Fibroblast of skin of left biceps (primary cell): ENCODE results near the gene GOLIM4.

Experiments
- DNase-seq, 2 experiments: peaks; one replicate each; pipeline ENCODE4 v3.0.0-alpha.2; 2013; ENCODE audit warnings: low read depth in 2 of 2

Gene GOLIM4

DNA sequence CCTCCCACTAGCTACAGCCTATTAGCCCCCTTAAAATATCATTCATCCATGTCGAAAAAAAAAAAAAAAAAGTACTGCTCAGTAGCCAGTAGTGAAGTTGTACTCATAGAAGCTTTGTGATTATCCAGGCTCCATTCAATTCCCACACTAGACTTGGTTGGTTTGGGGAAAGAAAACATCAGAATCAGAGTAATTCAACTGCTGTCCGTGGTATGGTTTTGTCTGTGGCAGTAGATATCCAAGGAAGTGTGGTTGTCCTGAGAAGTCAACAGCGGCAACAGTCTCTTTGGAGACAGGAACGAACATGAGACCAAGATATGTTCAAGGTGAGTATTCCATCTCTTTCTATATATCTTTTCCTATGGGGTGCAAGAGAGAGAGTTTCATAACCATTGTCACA is 99.2 kb downstream of the GOLIM4 start:
- DNase-seq, result no peak

DNA sequence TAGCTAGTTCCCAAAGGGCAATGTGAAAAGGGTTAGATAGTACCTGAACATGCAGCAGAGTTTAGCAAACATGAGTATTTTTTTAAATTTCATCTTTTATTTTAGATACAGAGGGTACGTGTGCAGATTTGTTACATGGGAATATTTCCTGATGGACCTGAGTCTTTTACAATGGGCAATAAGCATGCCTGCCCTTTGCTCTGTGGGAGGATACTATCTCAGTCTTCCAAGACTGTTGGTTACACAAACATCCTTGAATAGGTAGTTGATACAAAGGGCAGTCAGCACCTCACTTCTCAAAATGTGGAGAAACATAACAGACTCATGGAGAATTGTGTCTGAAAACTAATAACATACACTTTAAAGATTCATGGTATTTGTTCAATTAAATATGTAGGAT is 103.3 kb downstream of the GOLIM4 start:
- no peak for DNase-seq

DNA sequence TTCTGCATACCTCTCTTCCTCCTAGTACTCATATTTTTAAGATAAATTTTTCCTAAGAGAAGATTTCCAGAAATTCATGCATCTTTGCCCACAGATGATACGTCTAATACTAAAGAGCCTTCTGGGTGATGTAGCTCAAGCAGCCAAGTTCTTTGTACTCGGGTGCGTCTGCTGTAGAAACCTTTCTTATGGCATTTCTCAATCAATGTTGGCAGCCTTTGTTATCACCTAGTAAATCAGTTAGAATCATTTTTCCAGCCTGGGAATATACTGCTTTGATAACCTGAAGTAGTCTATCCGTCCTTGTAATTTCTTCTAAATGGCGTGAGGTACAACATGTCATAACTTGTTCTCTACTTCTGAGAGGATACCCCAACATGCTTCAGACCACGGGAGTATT is 104.5 kb downstream of the GOLIM4 start:
- no peak for DNase-seq

DNA sequence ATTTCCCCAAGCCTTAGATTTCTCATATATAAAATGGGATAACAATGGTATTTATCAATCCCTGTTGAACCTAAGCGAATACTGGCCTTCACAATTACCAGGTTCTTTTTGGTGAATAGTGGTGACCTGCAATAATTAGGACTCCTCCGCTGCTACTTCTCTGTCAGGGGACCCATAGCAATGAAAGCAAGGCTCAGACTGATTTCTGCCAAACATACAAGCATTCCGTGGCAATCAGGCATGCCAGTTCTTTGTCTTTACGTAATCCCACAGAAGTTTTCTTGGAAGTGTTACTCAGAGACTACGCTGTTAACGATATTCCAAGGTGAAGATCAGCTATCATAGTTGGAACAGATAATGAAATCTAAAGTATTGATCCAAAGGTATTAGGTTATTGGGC is 105.7 kb downstream of the GOLIM4 start:
- no peak for DNase-seq

DNA sequence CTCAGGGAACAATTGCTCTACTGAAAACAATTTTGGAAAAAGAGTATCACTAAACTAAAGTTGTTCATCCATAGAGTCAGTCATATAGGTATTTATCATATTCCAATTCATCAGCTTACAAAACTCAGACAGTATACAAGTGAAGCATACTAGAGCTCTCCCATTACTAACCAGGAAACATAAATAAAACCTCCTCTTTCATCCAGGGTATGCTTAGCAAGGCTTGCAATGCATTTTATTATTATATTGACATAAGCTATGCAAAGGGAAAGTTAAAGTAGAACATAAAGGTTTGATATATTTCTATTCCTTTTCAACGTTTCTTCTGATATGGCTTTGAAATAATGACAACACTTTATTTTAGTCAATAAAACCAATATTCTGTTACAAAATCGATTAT is 106.7 kb downstream of the GOLIM4 start:
- DNase-seq, result no peak

DNA sequence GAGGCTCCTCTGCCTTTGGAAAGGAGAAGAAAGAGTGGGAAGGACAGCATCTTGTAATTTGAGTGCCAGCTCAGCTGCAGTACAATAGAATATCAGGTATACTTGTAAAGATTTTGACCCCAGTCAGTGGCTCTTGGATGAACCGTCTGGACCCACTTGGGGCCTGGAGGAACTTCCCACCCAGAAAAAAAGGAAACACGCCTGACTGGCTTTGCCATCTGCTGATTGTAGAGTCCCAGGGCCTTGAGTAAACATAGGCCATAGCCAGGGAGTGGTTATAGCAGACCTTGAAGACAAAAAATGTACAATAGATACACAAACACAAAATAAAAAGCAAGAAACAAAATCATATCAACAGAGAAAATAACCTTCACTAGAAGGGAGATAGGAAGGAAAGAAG is 112.1 kb downstream of the GOLIM4 start:
- DNase-seq, result no peak

DNA sequence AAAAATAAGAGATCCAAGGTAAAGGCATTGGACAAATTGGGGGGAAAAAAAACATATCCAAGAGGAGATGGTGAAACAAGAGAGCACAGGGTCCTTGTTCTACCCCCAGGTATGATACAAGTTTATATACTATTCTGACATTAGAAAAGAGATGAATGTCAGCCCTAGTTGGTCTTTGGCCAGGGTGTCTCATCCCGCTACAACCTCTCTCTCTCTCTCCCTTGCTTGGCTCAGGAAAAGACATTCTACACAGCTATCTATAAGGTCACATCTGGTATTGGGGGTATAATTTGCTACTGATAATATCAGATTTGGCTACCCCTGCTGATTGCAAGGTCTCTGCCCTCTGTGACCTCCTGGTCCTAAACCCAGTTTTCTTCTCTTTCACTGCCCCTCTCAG is 117.2 kb downstream of the GOLIM4 start:
- DNase-seq, result no peak

DNA sequence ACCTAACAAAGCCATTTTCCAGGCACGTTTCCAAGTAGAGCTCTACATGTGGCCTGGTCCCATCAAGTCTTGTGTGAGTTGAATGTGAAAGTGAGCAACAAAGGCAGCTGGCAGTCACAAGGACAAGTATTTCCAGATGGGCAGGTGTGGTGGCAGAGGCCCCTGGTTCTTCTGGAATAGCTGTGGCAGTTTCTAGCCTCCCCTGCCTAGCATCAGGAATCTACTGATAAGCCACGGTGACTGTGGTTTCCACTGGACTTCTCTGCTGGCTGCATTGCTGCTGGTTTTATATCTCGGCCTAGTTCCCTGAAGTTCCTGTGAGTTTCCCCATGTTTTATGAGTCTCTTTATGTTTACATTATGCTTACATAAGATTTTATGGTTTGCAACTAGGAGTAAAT is 117.7 kb downstream of the GOLIM4 start:
- no peak for DNase-seq

DNA sequence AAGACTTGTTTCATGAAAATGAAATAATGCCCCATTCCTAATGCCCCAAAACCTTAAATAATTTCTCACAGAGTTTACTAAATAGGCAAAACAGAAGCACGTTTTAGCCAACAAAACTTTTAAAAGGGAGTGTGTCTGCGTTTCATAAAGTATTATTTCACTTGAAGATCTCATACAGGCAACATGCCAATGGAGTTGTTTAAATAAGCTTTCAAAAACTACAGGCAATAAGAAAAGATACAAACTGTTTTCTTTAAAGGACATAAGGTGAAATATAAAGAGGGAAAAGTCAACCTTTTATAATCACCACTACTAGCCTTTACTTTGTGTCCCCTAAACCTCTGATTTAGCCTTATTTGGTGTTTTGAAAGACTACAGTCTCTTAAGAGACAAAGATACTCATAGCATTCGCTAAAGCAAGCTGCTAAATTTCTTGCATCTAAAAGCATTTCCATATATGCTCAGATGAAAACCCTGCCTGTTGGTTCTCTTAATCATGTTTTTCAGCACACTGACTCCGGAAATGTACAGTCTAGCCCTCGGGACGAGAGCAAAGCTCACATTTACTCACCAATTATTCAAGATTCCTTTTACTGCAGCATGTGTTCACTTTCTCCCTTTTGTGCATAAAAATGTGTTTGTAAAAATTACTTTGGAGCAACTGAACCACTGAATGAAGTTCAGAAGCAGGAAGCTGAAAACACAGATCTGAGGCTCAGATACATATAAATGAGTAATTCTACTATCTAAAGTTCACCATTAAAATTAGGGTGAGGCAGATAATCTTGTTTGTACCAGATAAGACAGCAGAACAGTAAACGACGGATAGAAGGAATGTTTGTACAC is 119.0 kb downstream of the GOLIM4 start:
- DNase-seq, result no peak

DNA sequence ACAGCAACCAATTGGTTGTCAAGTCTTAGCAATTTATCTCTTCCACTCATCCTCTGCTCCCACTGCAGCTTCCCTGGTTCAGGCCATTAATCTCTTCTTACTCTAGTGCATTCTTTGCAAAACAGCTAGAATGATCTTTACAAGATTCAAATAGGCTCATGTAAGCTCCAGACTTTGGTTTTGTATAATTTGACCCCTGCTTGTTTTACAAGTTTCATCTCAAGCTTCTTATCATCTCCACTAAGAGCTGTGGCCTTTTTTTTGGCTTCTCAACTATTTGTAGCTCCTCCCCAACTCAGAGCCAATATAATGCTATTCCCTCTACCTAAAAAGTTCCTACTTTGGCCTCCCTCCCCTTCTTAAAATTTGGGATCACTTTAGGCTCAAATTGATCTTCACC is 121.8 kb downstream of the GOLIM4 start:
- DNase-seq, result no peak

DNA sequence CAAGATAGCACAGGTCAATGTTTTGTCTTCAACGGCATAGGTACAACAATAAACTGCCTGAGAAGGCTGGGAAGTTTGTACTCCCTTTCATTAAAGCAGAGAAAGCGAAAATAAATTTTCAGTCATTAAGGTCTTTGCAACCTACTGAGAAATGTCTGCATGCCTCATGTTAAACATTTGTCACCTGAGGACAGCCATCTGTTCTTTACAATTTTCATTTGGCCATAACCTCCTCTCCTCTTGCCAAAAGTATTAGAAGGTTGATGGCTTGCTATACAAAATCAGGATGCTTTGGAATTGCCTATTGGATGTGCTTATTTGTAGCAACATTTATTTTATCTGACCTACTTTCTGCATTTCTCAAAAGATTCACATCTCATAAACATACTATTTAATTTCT is 122.7 kb downstream of the GOLIM4 start:
- DNase-seq, result no peak

DNA sequence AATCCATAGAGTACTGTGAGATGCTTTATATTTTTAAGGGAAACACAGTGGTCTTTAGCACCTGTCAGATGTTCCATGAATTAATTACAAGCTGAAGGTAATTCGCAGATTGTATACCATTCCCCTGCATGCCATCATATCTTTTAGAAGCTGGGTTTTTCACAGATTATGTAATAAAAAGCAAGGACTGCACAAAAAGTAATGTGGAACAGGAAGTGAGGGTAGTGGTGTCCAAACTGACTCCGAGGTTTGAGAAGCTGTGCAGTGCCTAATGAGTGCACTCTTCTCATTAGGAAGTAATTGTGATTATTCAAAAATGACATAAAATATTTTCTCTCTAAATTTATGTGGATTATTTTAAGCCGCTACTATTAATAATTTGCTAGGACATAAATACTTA is 123.2 kb downstream of the GOLIM4 start:
- DNase-seq, result no peak

DNA sequence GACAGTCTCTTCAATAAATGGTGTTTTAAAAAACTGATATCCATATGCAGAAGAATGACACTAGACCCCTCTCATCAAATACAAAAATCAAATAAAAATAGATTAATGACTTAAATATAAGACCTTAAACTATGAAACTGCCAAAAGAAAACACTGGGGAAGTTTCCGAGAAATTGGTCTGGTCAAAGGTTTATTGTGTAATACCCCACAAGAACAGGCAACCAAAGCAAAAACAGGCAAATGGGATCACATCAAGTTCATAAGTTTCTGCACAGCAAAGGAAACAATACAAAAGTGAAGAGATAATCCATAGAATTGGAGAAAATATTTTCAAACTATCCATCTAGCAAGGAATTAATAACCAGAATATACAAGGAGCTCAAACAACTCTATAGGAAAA is 126.2 kb downstream of the GOLIM4 start:
- no peak for DNase-seq

DNA sequence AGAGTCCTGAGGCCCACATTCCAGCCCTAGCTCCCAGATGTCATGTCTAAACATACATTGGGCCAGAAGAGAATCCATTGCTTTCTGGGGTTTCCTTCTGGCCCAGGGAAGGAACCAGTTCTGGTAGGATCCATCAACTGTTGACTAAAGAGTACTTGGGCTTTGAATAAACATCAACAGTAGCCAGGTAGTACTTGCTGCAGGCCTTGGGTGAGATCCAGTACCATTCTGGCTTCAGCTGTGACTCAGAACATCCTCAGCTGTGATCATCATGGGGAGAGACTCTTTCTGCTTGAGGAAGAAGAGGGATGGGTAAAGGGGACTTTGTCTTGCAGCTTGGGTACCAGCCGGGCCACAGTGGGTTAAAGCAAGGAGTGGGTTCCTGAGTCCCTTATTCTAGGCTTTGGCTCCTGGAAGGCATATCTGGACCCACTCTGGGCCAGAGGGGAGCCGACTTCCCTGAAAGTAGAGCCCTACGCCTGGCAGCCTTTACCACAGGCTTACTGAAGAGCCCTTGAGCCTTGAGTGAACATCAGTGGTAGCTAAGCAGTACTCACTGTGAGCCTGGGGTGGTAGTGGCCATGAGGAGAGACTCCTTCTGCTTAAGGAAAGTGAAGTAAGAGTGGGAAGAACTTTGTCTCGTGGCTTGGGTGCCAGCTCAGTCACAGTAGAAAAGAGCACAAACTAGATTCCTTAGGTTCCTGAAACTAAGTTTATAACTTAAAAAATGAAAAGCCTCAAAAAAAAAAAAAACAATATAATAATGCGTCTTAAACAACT is 128.3 kb downstream of the GOLIM4 start:
- DNase-seq, result no peak
